Breast epithelium (tissue), 3 donors: Measurements from ENCODE around the gene USF1.

Experiments used
- CTCF ChIP-seq, 3 donors: fragments of 450-650 bp; IDR thresholded peaks; one replicate each; pipeline ENCODE4 v1.5.1; 2016 to 2017; ENCODE audit warnings: antibody characterized with exemption in 3 of 3, mild to moderate bottlenecking in 3 of 3, moderate library complexity in 3 of 3
- POLR2A ChIP-seq: fragments of 450-650 bp; IDR thresholded peaks from one replicate; pipeline ENCODE4 v1.6.1; 2016; ENCODE audit warnings: antibody characterized with exemption, mild to moderate bottlenecking, moderate library complexity

- TF ChIP-seq CTCF (IDR thresholded peaks at IDR 0.05) (no peak), POLR2A (no peak)
These were observed 24.4 kb downstream of the USF1 start for GRCh38 chr1:161021165-161021969.
